ENCODE data around the gene CHST11.

DNA sequence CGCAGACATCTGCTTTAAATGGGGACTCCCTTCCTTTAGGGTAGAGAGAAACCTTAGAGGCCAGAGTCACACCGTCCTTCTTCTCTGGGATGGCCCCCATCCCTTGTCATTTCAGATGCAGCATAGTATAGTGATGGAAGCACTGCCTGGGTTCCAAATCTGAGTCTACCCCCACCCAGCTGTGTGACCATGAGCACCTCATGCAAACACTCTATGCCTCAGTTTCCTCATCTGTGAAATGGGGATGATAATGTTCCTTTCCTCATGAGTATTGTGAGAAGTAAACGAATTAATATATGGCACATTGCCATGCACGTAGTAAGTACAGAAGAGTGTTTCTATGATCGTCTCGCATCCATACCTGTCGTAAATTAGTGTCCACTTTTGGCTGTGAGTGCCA, 259.4 kb downstream of the CHST11 start:
- TF ChIP-seq, protein P1, sequence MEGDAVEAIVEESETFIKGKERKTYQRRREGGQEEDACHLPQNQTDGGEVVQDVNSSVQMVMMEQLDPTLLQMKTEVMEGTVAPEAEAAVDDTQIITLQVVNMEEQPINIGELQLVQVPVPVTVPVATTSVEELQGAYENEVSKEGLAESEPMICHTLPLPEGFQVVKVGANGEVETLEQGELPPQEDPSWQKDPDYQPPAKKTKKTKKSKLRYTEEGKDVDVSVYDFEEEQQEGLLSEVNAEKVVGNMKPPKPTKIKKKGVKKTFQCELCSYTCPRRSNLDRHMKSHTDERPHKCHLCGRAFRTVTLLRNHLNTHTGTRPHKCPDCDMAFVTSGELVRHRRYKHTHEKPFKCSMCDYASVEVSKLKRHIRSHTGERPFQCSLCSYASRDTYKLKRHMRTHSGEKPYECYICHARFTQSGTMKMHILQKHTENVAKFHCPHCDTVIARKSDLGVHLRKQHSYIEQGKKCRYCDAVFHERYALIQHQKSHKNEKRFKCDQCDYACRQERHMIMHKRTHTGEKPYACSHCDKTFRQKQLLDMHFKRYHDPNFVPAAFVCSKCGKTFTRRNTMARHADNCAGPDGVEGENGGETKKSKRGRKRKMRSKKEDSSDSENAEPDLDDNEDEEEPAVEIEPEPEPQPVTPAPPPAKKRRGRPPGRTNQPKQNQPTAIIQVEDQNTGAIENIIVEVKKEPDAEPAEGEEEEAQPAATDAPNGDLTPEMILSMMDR (IDR thresholded peaks at IDR 0.05; ENCODE audit: insufficient read depth, low read length, poor library complexity, severe bottlenecking) = no peak
- no peak for TF ChIP-seq EZH2phosphoT487 (conservative IDR thresholded peaks at IDR 0.05; ENCODE audit: low read length)
